ENCODE measurements around the gene PTPN14.
"Not testable (repeated sequence)": the region's sequence is repeated elsewhere in the genome, so short reads cannot be mapped to it uniquely, and the experiment has no call there.

The PTPN14 gene

DNA sequence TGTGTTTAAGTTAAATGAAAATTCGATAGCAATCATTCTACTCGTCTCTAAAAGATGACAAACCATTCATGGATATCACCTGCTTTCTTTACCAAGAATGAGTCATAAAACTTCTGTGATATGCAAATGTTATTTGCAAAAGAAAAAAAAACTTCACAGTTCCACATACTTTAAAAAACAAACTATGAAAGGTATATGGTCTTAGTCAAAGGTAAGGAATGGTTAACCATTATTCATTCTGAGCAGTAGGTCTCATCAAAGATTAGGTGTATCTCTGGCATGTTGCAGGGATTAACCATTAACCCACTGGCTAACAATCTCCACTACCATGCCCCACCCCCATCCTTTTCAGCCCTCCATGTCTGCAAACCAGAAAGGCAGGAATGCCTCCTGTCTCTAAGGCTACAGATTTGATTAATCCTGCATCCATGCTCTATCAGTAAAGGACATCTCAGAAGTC is 44.4 kb downstream of the PTPN14 start:
- no peak for DNase-seq

DNA sequence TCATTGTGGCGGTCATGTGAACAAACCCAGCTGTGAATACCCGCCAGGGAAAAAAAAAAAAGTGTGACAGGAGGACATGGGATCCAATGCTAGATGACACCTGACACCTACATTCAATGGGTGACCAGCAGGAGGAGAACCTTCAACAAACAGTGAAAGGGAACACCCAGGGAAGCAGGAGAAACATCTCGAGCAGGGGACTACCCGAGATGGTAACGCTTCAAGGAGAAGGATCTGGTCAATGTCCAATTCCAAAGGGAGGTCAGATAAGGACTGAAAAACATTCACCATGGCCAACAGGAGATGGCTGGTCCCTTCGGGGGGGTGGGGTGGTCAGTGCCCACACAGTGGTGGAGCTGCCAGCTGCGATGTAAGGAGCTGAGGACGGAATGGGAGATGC is 46.3 kb downstream of the PTPN14 start:
- no peak for DNase-seq

DNA sequence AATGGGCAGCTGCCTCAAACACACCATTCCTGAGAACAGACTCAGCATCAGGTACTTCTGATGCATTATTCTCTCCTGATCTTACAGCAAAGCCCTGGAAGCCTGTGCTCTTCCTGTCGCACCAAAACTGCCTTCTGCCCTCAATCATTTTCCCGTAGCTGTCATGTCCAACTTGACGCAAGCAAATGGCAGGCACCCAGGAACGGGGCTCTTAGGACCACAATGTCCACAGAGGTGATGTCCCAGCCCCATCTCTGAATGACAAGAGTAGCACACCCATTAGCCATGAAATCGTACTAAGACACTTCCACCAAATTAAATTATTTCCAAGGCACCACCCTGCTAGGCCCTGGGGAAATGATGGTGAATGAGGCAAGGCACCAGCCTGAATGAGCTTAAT is 47.1 kb downstream of the PTPN14 start:
- DNase-seq = no peak

DNA sequence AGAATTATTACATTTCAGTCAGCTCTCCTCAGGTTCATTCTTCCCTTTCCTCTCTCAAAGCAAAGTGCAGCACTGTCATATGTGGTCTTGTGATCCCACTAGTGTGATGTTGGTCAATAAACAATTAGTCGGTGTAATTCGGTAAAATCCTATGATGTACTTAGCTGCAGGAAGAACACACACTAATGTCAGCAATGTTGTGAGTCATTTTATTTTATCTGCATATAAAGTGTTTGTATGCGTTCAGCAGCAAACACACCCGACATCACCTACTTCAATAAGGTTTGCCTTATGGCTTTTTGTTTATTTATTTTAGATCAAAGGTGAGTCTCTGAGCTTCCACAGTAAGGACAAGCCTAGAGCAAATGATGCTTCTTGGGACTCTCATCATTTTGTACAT is 47.8 kb downstream of the PTPN14 start:
- DNase-seq = no peak

DNA sequence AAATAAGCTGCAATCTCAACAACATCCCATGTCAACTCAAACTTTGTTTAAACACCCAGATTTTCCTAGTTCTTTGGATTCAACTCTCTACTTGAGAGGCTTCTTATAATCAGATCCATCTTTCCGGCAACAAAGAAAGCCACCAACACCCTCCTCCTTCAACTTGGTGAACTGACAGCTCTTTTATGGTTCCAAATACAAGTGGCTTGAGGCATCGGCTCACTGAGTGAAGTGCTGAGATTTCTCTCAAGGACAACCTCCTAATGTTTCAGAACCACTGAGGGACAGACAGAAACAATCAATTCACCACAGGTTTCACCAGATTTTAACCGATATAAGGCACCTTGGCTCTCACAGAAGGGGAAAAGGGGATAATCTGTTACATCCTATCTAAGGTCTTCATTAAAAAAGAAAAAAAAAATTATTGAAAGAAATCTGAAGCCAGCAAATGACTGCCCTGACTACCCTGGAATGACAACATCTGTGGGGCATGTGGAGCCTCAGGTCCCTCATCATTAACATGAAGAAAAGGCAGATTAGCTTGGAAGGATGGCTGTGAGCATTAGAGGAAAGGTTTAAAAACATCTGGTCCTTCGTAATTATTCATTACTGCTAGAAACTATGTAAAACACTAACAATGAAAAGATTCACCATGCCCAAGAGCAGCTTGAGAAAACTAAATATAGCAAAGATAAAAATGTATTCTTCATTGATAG is 50.9 kb downstream of the PTPN14 start:
- no peak for DNase-seq

DNA sequence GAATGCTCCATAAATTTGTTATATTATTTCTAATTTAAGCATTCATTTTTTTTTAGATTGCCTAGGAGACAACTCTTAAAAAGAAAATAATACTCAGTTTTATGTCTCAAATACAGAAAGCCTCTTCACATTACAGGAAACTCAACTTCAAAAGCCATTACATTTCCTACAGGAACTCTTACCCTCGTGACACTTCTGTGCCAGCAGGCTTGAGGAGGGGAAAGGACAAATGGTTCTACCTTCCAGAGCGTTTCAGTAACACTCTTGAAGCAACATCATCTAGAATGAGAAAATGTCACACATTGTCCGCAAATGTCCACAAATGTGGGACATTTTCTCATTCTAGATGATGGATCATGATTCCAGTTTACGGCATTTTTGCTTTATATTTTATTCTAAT is 51.7 kb downstream of the PTPN14 start:
- DNase-seq = no peak

DNA sequence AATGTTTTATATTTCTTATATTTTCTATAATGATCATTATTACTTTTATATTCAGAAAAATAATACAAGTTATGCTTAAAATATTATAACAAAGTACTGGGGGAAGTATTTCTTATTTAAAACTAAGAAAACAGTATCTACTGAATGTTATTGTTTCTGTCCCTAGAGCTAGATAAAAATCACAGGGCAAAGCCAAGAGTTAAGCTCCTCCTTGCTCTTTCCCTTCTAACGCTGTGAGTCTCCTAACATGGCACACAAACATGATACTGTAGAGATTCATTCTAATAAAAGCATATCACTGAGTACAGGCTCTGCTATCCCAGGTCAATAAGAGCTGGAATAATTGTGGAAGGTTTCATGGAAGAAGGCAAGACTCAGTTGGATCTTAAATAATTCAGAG is 53.4 kb downstream of the PTPN14 start:
- no peak for DNase-seq

DNA sequence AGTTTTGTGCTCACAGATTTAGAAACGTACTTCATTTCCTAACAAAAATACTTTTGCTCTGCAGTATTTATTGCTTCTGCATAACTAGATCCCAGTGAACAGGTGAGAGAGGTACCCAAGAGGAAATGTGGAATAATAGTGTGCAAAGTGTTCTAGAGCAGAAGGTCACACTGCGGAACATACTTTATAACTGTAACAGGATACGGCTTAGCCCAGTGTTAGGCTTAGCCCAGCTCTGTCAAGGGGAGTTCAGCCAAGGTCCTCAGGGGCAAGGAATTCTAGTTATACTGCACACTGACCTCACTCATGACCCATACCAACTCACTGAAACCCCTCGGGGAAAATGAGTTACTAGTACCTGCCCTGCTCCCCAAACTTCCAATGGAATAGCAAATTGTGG is 55.3 kb downstream of the PTPN14 start:
- DNase-seq = no peak

DNA sequence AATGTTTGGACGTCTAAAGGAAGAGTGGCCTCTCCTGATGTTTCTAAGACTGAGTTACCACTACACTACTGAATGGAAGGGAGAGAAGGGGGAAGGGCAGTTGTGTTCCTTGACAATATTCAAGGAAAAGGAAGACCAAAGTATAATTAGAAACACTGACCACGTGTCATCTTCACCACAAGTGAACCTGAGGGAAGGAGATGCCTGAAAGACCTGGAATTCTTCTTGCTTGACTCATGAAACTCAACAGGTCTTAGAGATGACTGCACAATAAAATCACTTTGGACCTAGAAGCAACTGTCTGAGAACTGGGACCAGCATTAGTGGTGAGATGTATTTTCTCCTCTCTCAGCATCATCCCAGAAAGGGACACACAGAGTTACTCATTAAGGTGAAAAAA is 56.7 kb downstream of the PTPN14 start:
- DNase-seq = no peak

DNA sequence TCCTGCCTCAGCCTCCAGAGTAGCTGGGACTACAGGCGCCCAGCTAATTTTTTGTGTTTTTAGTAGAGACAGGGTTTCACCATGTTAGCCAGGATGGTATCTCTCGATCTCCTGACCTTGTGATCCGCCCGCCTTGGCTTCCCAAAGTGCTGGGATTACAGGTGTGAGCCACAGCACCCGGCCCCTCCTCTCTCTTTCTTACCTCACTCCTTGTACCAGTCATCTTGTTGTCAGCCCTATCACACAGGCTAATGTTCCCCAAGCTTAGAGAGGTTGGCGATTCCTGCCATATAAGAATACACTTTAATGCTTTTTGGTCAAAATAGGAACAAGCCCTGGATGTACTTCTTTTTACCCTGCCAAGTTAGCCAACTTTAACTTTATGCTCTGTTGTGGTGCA is 57.2 kb downstream of the PTPN14 start:
- DNase-seq = not testable (repeated sequence)

DNA sequence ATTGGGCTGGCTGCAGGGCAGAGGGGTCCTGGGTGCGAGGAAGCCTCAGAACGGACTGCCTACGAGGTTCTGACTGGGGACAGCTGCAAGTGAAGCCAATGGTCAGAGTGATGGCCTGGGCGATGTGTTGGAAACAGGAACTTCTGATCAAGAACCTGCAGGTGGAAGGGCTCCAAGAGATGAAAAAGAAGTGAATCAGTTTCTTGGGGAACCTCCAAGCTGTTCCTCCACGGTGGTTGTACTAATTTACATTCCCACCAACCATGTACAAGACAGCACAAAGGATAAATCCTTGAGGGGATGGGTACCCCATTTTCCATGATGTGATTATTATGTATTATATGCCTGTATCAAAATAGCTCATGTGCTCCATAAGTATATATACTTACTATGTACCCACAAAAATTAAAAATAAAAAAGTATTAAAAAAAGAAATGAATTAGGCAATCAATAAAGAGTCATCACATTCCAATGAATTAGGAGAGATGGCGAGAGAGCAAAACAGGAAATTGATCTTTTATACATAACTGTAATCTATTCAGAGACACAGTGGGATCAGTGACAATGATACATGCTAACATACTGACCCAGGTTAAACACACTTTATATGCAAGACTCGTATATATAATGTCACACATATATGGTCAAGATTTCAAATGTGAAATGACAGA is 58.1 kb downstream of the PTPN14 start:
- DNase-seq = no peak

DNA sequence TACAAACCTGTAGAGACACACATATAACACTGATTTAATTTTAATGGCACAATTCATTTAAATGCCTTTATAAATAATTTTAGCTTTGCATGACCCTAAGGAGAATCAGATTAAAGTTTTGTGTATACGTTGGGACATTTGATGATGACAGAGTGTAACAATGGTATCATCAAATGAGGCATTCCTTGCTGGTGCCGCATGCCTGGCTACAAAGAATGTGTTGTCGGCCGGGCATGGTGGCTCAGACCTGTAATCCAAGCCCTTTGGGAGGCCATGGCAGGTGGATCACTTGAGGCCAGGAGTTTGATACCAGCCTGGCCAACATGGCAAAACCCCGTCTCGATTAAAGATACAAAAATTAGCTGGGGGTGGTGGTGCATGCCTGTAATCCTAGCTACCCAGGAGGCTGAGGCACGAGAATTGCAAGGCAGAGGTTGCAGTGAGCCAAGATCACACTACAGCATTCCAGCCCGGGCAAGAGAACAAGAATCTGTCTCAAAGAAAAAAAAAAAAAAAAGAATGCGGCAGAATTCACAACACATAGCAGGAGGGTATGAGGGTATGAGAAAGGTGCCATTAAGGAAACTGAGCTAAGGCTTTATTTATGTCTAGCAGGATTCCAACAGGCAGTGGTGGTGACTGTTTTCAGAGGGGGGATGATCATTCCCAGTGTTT is 58.9 kb downstream of the PTPN14 start:
- DNase-seq = no peak

DNA sequence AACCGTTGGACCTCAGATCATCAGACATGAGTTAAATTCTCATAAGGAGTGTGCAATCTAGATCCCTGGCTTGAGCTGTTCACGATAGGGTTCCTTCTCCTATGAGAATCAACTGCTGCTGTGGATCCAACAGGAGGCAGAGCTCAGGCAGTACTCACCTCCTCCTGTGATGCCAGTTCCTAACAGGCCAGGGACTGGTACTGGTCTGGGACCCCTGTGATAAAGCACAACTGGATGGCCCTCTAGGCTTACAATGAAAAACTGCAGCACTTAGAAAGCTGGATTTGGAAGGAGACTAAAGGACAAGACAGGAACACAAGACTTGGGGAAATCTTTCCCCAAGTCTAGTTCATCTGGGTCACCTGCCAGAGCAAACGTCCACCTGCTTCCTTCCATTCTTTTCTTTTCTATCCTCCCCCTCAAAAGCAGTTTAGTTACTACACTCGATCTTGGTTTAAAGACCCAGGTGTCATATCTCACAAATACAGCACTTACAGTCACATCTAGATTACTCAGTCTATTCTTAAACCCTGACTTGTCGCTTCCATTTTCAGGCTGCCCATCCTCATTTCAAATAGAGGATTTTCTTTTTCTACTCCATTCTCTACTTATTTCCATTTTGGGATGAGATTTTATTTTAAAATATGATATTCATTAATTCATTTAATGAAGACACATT is 59.8 kb downstream of the PTPN14 start:
- DNase-seq = no peak

DNA sequence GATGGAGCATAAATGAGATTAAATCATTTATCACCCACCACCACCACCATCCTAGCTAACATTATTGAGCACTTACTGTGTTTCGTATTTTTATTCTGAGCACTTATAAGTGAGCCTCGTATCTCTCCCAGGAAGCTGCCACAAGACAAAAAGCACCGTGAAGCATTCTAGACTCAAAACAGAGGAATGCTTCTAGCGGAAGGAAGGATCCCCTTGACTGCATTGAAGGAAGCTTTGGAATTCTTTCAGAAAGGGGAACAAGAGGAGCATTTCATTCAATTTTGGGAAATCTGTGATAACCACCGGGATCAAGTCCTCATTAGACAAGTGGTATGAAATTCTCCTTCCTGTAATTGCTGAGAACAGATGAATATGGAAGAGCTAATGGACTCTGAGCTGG is 66.3 kb downstream of the PTPN14 start:
- DNase-seq = no peak

DNA sequence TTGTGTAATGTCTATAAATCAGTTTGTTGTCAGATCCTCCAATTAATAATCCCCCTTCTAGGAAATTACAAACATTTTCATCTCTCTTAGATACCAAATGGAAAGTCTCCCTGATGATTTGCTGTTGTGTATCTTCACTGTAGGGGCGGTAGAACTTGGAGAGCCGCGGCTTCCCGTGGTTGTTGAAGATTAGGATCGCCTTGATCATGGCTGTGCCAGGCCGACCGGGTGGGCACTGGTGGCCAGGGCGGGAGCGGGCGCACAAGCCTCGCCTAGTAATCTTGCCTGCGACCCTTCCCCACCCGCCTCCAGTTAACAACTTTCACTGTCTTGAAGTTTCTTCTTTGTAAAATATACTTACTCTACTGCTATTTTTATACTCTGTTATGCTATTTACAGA is 68.2 kb downstream of the PTPN14 start:
- DNase-seq = not testable (repeated sequence)

DNA sequence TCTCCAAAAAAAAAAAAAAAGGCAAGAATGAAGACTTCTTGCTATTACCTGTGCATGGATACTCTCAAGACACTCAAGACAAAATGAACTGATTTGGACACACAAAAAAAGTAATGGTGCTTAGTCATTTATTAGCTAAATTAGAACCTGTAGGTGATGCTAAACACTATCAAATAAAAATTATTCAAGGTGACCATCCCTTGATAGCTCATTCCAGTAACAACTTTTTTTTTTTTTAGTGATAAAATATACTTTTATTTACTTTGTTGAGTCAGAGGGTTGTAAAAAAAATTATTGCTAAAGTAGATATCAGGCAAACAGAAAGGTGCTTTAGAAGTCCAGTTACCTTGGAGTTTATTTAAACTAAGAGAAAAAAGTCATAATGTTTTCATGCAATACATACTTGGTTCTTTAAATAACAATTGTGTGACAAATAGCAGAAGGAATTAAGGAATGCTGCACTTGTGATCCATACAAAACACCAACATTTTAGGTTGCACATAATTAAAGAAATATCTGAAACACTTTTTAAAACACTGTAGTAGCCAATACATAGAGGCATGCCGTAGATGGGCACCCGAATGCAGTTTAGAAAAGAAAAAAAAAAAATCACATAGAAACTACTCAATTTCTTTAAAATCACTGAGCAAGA is 69.3 kb downstream of the PTPN14 start:
- not testable (repeated sequence) for DNase-seq

DNA sequence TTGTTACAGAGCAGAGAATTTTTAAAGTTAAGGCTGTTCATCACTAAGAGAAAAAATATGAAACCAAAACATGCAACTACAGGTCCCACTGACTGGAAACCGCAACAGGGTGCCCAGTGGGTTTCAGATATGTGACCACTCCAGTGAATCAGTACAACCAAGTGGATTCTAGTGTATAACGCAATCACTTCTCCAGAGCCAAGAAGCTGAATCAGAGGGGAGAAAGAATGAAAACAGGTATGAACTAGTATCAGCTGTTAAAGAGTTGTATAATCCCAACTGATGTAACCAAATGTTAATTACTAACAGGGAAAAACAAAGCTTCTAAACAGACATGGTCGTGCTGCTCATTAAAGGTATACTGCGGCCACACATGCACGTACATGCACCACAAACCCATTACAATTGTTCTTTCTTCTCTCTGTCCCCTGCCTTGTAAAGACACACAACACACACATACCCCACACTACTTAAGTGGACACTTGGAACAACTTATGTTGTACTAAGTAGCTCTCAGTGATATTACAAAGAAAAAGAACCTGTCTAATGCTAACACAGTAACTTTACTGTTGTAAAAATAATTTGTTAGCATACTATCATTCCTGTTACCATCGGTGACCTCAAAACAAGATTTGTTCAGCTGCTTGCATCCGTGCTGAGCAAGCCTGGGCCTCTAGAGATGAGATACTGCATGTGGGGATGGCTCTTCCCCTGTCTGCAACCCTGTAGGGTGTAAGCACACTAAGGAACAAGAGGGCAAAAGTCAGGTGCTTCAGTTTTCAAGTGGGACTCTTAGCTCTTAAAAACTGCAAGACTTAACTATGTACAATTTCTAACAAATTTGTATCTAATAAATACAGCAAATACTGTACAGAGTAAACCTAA is 74.2 kb downstream of the PTPN14 start:
- no peak for DNase-seq

DNA sequence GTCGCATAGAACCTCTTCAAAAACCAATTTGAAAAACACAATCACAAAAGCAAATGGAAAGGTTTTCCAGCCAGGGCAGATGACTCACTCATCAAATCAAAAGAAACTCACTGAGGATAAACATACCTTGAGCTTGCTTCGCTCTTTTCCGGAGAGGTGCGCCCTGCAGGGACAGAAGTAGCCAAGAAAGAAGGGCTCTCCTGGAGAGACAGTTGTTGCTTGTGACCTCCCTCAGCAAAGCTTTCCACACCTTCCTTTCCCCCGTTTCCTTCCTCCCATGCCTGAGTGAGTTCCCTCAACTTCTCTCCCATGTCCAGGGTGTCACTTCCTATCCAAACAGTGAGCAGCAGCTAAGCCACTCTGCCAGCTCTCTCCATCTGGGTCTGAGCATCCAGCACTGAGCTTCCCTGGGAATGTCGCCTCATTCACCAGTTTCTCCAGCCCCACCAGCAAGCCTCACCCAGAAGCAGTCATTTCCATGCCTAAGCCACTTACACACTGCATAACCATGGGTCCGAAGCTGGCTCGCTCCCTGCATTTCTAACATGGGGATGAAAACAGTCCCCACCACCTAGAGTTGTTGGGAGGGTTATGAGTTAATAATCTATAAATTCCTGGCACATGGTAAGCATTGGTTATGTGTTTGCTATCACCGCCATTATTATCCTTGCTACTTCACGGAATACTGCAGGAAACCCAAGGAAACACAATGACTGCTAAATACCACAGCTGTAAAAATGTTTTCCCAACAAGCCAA is 75.0 kb downstream of the PTPN14 start:
- DNase-seq = no peak

DNA sequence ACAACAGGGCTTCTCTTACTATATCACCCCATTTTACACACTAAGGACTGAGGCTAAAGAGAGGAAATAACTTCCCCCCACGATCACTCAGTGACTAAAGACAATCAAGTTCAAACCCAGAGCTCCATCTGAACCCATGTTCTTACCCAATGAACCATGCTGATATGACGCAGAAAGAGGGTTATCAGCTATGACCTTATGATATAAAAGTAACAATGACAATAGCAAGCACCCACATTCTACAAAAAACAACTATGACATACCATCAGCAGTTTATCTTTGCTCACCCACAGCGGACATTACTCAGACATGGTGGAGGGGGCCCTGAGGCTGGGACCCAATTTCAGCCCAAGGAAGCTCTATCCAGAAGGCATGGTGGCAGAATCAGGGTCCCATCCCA is 75.7 kb downstream of the PTPN14 start:
- no peak for DNase-seq

DNA sequence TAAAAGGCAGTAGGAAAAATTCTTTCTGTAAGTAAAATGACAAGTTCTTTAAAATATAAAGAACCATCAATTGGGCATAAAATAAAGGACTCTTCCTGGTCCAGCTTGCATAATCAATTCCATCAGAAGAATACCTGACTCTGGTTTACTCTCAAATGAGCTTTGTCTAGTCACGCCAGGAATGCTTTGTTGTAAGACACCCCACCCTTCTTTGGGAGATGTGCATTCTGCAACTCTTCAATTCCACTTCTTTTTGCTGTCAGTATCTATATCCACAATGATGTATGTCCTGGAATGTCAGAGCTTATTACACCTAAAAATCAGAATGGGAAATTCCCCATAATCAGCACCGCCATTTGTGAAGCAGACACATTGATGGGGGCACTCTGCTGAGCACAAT is 76.1 kb downstream of the PTPN14 start:
- DNase-seq = no peak

DNA sequence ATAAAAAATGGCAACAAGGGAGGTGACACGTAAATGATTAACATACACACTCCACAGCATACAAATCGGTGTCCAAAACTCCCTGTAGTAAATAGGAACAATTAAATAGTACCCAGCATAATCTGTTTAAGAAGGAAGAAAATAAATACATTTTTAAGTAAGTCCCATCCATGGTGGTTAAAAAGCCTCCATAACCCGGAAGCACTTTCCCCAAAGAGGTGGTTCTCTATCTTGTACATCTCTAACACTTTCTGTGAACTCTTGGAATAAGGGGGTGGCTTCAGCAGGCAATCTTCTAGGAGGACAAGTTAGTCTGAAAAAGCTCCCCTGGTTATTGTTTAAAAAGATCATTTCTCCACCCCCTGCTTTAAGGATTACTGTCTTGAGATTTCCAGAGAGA is 76.9 kb downstream of the PTPN14 start:
- no peak for DNase-seq
